HFFc6 (cell line): ENCODE results near the gene HPCA. TPM values are rescaled to one million over a fixed set of nuclear protein-coding genes. Genes with fewer than 3 reads are reported as not detected.

Experiments
- DNase-seq: peaks from one replicate; pipeline ENCODE4 v3.0.0-alpha.2; 2018
- H3K27ac Mint-ChIP-seq: 2 replicates; pipeline ENCODE4 v1.8.0; 2020; ENCODE audit warnings: mild to moderate bottlenecking, mixed read lengths
- H3K27me3 Mint-ChIP-seq: 2 replicates; pipeline ENCODE4 v1.8.0; 2021; ENCODE audit warnings: mild to moderate bottlenecking, moderate library complexity, mixed read lengths; ENCODE audit not compliant: insufficient read depth
- H3K36me3 Mint-ChIP-seq: 2 replicates; pipeline ENCODE4 v1.8.0; 2021; ENCODE audit warnings: low read depth, mixed read lengths
- H3K4me1 Mint-ChIP-seq: 2 replicates; pipeline ENCODE4 v1.8.0; 2020; ENCODE audit warnings: low read depth, mixed read lengths
- H3K4me3 Mint-ChIP-seq: 2 replicates; pipeline ENCODE4 v1.8.0; 2020; ENCODE audit warnings: mild to moderate bottlenecking, moderate library complexity, mixed read lengths
- H3K9me3 Mint-ChIP-seq: 2 replicates; pipeline ENCODE4 v1.8.0; 2020; ENCODE audit warnings: mild to moderate bottlenecking, mixed read lengths
- total RNA-seq, 6 experiments: library from RNA; stranded (reverse); fragmentation: NEBNext Ultra II Directional; extraction: Animal tissue kit (Norgen Biotek cat#: 25700); gene quantifications; 2 replicates in 1 of 6; 3 replicates in 5 of 6; pipeline ENCODE4 v1.2.3, GENCODE V29; 2021
- TF ChIP-seq, protein P1 (sequence below): fragments of 200-600 bp; sonication (generic); IDR thresholded peaks from 2 replicates; pipeline ENCODE4 v1.5.0; 2021; ENCODE audit warnings: antibody characterized with exemption, mild to moderate bottlenecking

HPCA gene
- total RNA-seq, 6 experiments from 2014 or later = 0.23 TPM; not detected in 5

DNA sequence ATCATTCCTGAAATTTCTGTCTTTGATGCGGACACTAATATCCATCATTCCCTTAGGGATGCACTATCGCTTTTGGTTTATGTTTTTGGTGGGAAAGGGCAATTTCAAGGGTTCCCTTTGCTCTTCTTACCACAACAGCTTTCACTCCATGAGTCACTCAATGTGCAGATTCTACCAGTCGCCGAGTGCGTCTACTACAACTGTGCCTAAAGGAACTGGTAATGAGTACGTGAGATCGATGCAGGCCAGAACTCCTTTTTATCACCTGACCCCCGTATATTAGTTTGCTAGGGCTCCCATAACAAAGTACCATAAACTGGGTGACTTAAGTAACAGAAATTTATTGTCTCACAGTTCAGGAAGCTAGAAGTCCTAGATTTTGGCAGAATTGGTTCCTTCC is 42.4 kb downstream of the HPCA start:
- Mint-ChIP-seq H3K27me3 (peaks cover 13% of the 10 kb centered on the region), H3K27ac (no peak overlapping the region), H3K9me3 (no peaks in the 10 kb centered on the region), H3K4me1 (peaks cover 27% of the 10 kb centered on the region), H3K4me3 (no peak overlapping the region), H3K36me3 (no peaks in the 10 kb centered on the region)
- TF ChIP-seq, protein P1, sequence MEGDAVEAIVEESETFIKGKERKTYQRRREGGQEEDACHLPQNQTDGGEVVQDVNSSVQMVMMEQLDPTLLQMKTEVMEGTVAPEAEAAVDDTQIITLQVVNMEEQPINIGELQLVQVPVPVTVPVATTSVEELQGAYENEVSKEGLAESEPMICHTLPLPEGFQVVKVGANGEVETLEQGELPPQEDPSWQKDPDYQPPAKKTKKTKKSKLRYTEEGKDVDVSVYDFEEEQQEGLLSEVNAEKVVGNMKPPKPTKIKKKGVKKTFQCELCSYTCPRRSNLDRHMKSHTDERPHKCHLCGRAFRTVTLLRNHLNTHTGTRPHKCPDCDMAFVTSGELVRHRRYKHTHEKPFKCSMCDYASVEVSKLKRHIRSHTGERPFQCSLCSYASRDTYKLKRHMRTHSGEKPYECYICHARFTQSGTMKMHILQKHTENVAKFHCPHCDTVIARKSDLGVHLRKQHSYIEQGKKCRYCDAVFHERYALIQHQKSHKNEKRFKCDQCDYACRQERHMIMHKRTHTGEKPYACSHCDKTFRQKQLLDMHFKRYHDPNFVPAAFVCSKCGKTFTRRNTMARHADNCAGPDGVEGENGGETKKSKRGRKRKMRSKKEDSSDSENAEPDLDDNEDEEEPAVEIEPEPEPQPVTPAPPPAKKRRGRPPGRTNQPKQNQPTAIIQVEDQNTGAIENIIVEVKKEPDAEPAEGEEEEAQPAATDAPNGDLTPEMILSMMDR = no peak
- no peak for DNase-seq

DNA sequence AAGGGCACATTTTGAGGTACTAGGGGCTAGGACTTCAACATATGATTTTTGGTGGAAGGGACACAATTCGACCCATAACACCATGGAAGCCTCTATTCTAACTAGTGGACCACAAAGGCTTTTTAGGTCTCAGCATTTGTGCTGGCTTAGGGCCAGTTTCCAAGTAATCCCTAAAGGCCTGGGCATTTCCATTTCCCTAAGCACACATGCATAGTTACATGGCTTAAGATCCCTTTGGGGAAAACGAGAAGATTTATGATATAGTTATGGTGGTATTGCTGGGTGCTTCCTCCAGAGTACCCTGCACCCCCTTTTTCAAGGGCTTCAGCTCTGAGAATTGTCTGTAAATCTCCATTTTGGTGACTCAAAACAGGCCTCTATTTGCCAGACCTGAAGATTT is 43.1 kb downstream of the HPCA start:
- H3K4me1 Mint-ChIP-seq = peaks cover 29% of the 10 kb centered on the region
- H3K27me3 Mint-ChIP-seq = peaks cover 10% of the 10 kb centered on the region

DNA sequence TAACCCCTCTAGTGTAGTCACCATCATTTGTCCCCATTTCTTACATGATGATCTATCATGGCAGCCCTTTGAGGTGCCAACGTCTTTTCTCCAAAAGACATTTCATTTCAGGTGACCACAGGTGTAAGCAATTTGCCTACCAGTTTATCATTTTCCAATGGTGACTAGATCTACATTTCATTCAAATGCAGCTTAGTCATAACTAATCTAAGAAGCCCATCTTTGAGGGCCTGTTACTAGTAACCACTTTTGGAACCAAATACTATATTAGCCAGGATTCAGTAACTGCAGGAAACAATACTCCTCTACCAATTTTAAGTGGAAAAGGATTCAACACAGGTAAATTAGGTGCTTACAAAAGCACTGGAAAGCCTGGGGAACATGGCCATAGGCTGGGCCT is 45.5 kb downstream of the HPCA start:
- H3K27me3 Mint-ChIP-seq = no peaks in the 10 kb centered on the region; the same call in 1 of the 2 replicates
- no peak for DNase-seq
- H3K4me3 Mint-ChIP-seq = no peak overlapping the region
- H3K36me3 Mint-ChIP-seq = peaks cover 2% of the 10 kb centered on the region
- H3K9me3 Mint-ChIP-seq = no peaks in the 10 kb centered on the region
- peaks cover 12% of the 10 kb centered on the region for H3K4me1 Mint-ChIP-seq
- H3K27ac Mint-ChIP-seq = no peak overlapping the region
- TF ChIP-seq, protein P1 = no peak

More for the DNA sequence above, 43.1 kb downstream of the HPCA start:
- H3K9me3 Mint-ChIP-seq = no peaks in the 10 kb centered on the region
- no peak overlapping the region for H3K4me3 Mint-ChIP-seq
- no peak overlapping the region for H3K27ac Mint-ChIP-seq
- TF ChIP-seq, protein P1 = no peak
- no peaks in the 10 kb centered on the region for H3K36me3 Mint-ChIP-seq
- DNase-seq = no peak

DNA sequence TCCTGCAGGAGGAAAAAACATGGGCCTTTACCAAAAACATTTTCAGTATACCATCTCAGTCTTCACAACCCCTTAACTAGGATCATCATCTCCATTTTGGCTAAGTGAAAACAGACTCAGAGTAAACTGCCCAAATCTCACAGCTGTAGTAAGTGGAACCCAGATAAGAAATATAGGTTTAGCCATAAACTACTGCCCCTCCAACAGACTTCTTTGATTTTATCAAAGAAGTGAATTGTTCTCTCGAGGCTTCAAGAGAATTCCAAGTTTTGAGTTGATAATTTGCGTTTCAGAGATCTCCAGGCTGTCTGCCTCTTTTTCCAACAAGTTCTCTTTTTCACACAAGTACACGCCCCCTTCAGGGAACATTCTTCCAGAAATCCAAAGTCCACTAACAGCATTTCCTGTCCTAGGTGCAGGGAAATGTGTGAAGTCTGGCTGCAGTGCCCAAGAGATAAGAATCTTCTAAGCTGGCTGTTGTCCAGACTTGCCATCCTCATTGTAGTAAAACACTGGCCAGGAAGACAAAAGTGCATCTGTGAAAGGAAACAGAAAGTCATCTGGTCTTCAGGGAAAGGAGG is 47.5 kb downstream of the HPCA start:
- Mint-ChIP-seq H3K9me3 (no peaks in the 10 kb centered on the region), H3K36me3 (peaks cover 21% of the 10 kb centered on the region), H3K4me1 (peaks cover 24% of the 10 kb centered on the region), H3K27me3 (no peaks in the 10 kb centered on the region; the same call in 1 of the 2 replicates), H3K27ac (peak overlapping the region; percentile 51), H3K4me3 (no peak overlapping the region)
- DNase-seq = peak; percentile 30
- TF ChIP-seq, protein P1 = peak; percentile 58

DNA sequence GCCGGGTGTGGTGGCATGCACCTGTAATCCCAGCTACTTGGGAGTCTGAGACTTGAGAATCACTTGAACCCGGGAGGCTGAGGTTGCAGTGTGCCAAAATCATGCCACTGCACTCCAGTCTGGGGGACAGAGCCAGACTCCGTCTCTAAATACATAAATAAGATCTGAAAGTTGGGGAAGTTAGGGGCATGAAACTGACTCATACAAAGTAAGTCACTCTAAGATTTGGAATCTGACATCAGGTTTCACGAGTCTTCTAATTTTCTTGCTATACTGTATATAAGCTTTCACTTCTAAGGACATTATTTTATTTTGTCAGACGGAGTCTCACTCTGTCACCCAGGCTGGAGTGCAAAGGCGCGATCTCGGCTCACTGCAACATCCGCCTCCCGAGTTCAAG is 48.2 kb downstream of the HPCA start:
- Mint-ChIP-seq H3K9me3 (no peaks in the 10 kb centered on the region), H3K27me3 (no peaks in the 10 kb centered on the region; the same call in 1 of the 2 replicates), H3K4me3 (no peak overlapping the region), H3K27ac (no peak overlapping the region), H3K36me3 (peaks cover 21% of the 10 kb centered on the region), H3K4me1 (peaks cover 29% of the 10 kb centered on the region)
- no peak for DNase-seq
- TF ChIP-seq, protein P1 = no peak
